MM.1S (cell line): Measurements from ENCODE around the gene SEC61G.

Experiments
- DNase-seq: peaks from one replicate; pipeline ENCODE4 v3.0.0-alpha.2; 2015
- H2AFZ ChIP-seq: fragments of 300-600 bp; sonication (generic); 2 replicates; pipeline ENCODE4 v1.6.0; 2016; ENCODE audit warnings: antibody characterized with exemption, low read length
- H3F3A ChIP-seq: fragments of 300-600 bp; sonication (generic); 2 replicates; pipeline ENCODE4 v1.6.1; 2016; ENCODE audit warnings: mild to moderate bottlenecking, antibody characterized with exemption, low read length, moderate library complexity, mixed read lengths; ENCODE audit not compliant: insufficient read depth
- H3K27ac ChIP-seq: fragments of 300-600 bp; sonication (generic); 2 replicates; pipeline ENCODE4 v1.5.1; 2016; ENCODE audit warnings: mild to moderate bottlenecking, low read length
- H3K27me3 ChIP-seq: fragments of 300-600 bp; sonication (generic); replicated peaks from 2 replicates; pipeline ENCODE4 v1.6.0; 2016; ENCODE audit warnings: low read length; ENCODE audit not compliant: insufficient read depth
- H3K36me3 ChIP-seq: fragments of 300-600 bp; sonication (generic); replicated peaks from 2 replicates; pipeline ENCODE4 v1.6.1; 2016; ENCODE audit warnings: mild to moderate bottlenecking, low read length, mixed read lengths; ENCODE audit not compliant: insufficient read depth
- H3K4me1 ChIP-seq: fragments of 300-600 bp; sonication (generic); 2 replicates; pipeline ENCODE4 v1.6.1; 2016; ENCODE audit warnings: low read length, mixed read lengths
- H3K4me2 ChIP-seq: fragments of 300-600 bp; sonication (generic); 2 replicates; pipeline ENCODE4 v1.6.0; 2016; ENCODE audit warnings: low read depth, low read length
- H3K4me3 ChIP-seq: fragments of 300-600 bp; sonication (generic); 2 replicates; pipeline ENCODE4 v1.5.1; 2016; ENCODE audit warnings: low read length, mixed read lengths
- H3K79me2 ChIP-seq: fragments of 300-600 bp; sonication (generic); 2 replicates; pipeline ENCODE4 v1.6.1; 2016; ENCODE audit warnings: mixed run types, low read length, mixed read lengths
- H3K9ac ChIP-seq: fragments of 300-600 bp; sonication (generic); 2 replicates; pipeline ENCODE4 v1.6.1; 2016; ENCODE audit warnings: low read length, mixed read lengths
- H3K9me2 ChIP-seq: fragments of 300-600 bp; sonication (generic); replicated peaks from 2 replicates; pipeline ENCODE4 v1.6.1; 2016; ENCODE audit warnings: mild to moderate bottlenecking, low read length, mixed read lengths; ENCODE audit not compliant: insufficient read depth
- H3K9me3 ChIP-seq: fragments of 300-600 bp; sonication (generic); replicated peaks from 2 replicates; pipeline ENCODE4 v1.6.1; 2016; ENCODE audit warnings: mild to moderate bottlenecking, low read length, mixed read lengths; ENCODE audit not compliant: insufficient read depth
- H4K20me1 ChIP-seq: fragments of 300-600 bp; sonication (generic); 2 replicates; pipeline ENCODE4 v1.6.1; 2016; ENCODE audit warnings: mild to moderate bottlenecking, low read length, moderate library complexity, mixed read lengths; ENCODE audit not compliant: insufficient read depth
- EZH2 ChIP-seq: fragments of 300-600 bp; sonication (generic); optimal IDR thresholded peaks from 2 replicates; pipeline ENCODE3; 2017; ENCODE audit warnings: low read depth, mild to moderate bottlenecking, antibody characterized with exemption, low read length, mixed read lengths
- EZH2phosphoT487 ChIP-seq: fragments of 300-600 bp; sonication (generic); IDR thresholded peaks from 2 replicates; pipeline ENCODE4 v1.6.1; 2018; ENCODE audit warnings: antibody characterized with exemption, low read length
- TF ChIP-seq, protein P1 (sequence below): fragments of 300-600 bp; sonication (generic); IDR thresholded peaks from 2 replicates; pipeline ENCODE4 v1.5.1; 2016; ENCODE audit warnings: antibody characterized with exemption, low read length, mixed read lengths

The SEC61G gene

DNA sequence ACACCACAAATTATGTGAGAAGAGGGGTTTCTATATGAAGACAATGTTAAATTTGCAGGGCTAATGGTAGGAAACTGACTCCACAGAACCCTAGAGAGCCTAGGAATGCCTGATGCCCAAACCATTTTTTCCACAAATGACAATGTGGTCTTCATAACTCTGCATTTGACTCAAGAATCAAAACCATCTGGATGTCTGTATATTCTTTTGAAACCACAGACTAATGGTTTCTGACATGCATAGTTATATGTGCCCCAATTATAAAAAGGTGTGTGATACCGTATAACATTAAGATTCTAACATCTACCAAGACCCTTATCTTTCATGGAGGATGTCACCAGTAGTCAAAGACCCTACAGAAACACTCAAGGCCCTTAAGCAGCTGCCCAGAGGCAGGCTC is 20.3 kb downstream of the SEC61G start:
- H4K20me1 ChIP-seq, result no peaks in the 10 kb centered on the region
- no peak overlapping the region for H3K27ac ChIP-seq
- no peak overlapping the region for H3K4me2 ChIP-seq
- no peaks in the 10 kb centered on the region for H3K9me2 ChIP-seq
- H3K79me2 ChIP-seq, result no peaks in the 10 kb centered on the region
- no peaks in the 10 kb centered on the region for H3K9me3 ChIP-seq
- no peak overlapping the region for H2AFZ ChIP-seq
- H3F3A ChIP-seq, result no peaks in the 10 kb centered on the region
- DNase-seq, result no peak
- TF ChIP-seq EZH2phosphoT487 (no peak), EZH2 (no peak)
- TF ChIP-seq, protein P1, sequence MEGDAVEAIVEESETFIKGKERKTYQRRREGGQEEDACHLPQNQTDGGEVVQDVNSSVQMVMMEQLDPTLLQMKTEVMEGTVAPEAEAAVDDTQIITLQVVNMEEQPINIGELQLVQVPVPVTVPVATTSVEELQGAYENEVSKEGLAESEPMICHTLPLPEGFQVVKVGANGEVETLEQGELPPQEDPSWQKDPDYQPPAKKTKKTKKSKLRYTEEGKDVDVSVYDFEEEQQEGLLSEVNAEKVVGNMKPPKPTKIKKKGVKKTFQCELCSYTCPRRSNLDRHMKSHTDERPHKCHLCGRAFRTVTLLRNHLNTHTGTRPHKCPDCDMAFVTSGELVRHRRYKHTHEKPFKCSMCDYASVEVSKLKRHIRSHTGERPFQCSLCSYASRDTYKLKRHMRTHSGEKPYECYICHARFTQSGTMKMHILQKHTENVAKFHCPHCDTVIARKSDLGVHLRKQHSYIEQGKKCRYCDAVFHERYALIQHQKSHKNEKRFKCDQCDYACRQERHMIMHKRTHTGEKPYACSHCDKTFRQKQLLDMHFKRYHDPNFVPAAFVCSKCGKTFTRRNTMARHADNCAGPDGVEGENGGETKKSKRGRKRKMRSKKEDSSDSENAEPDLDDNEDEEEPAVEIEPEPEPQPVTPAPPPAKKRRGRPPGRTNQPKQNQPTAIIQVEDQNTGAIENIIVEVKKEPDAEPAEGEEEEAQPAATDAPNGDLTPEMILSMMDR, result no peak
- peaks cover 4% of the 10 kb centered on the region; the same call in 1 of the 2 replicates for H3K4me1 ChIP-seq
- no peaks in the 10 kb centered on the region for H3K27me3 ChIP-seq
- H3K4me3 ChIP-seq, result no peak overlapping the region
- H3K36me3 ChIP-seq, result no peaks in the 10 kb centered on the region
- H3K9ac ChIP-seq, result no peak overlapping the region

DNA sequence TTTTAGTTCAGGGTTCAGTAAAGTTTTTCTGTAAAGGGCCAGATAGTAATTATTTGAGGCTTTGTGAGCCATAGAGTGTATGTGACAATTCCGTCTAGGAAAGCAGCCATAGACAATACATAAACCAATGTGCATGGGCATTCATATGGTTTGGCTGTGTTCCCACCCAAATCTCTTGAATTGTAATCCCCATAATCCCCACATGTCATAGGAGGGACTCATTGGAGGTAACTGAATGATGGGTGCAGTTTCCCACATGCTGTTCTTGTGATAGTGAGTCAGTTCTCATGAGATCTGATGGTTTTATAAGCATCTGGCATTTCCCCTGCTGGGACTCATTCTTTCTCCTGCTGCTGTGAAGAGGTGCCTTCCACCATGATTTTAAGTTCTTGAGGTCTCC is 29.9 kb downstream of the SEC61G start:
- H3K79me2 ChIP-seq, result no peaks in the 10 kb centered on the region
- H3F3A ChIP-seq, result no peaks in the 10 kb centered on the region
- H3K27ac ChIP-seq, result no peak overlapping the region
- no peaks in the 10 kb centered on the region for H4K20me1 ChIP-seq
- no peaks in the 10 kb centered on the region for H3K27me3 ChIP-seq
- H3K4me3 ChIP-seq, result no peak overlapping the region
- H3K9me2 ChIP-seq, result no peaks in the 10 kb centered on the region
- H3K9ac ChIP-seq, result no peak overlapping the region
- H3K4me2 ChIP-seq, result no peak overlapping the region
- no peak for DNase-seq
- H3K9me3 ChIP-seq, result no peaks in the 10 kb centered on the region
- H3K4me1 ChIP-seq, result no peaks in the 10 kb centered on the region
- TF ChIP-seq EZH2, result no peak
- no peak for TF ChIP-seq EZH2phosphoT487
- TF ChIP-seq, protein P1, result no peak
- H2AFZ ChIP-seq, result no peak overlapping the region
- H3K36me3 ChIP-seq, result no peaks in the 10 kb centered on the region

DNA sequence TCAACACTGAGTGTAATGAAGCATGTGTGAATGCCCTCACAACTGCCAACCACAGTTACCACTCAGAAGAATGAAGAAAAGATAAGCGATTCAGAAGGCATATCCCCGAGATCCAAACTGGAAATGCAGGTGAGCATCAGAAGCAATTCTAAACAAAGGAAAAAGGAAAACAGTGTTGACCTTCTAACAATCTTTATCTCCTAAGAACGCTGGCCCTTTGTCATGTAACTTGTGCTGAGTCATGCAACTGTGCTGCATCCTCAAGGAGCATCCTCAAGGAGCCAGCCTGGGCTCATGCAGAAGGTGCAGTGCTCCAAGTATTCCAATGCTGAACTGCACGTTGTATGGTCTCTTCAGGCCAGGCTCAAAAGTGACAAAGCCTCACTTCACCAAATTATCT is 30.6 kb downstream of the SEC61G start:
- H3K9ac ChIP-seq, result no peak overlapping the region
- H3F3A ChIP-seq, result no peaks in the 10 kb centered on the region
- DNase-seq, result no peak
- no peak overlapping the region for H3K4me3 ChIP-seq
- no peaks in the 10 kb centered on the region for H3K9me3 ChIP-seq
- TF ChIP-seq, protein P1, result no peak
- TF ChIP-seq EZH2phosphoT487 (no peak), EZH2 (no peak)
- no peaks in the 10 kb centered on the region for H4K20me1 ChIP-seq
- no peaks in the 10 kb centered on the region for H3K36me3 ChIP-seq
- no peak overlapping the region for H3K27ac ChIP-seq
- no peaks in the 10 kb centered on the region for H3K79me2 ChIP-seq
- no peaks in the 10 kb centered on the region for H3K27me3 ChIP-seq
- H2AFZ ChIP-seq, result no peak overlapping the region
- no peak overlapping the region for H3K4me2 ChIP-seq
- no peaks in the 10 kb centered on the region for H3K9me2 ChIP-seq
- no peaks in the 10 kb centered on the region for H3K4me1 ChIP-seq
